GM19023 (cell line): ENCODE measurements around the gene DNASE1L3.

Experiments
- ATAC-seq: cut with Tn5 transposase; IDR thresholded peaks from one replicate; pipeline ENCODE4 v1.9.1; 2021; ENCODE audit warnings: mild to moderate bottlenecking, moderate library complexity; ENCODE audit not compliant: unreplicated experiment

DNASE1L3 gene

GRCh38 chr3:58180099-58180880 lies 30.5 kb downstream of the DNASE1L3 start:
- ATAC-seq, result no peak

GRCh38 chr3:58179235-58180098 lies 31.3 kb downstream of the DNASE1L3 start:
- no peak for ATAC-seq

GRCh38 chr3:58178528-58179234 lies 32.1 kb downstream of the DNASE1L3 start:
- ATAC-seq, result no peak

DNA sequence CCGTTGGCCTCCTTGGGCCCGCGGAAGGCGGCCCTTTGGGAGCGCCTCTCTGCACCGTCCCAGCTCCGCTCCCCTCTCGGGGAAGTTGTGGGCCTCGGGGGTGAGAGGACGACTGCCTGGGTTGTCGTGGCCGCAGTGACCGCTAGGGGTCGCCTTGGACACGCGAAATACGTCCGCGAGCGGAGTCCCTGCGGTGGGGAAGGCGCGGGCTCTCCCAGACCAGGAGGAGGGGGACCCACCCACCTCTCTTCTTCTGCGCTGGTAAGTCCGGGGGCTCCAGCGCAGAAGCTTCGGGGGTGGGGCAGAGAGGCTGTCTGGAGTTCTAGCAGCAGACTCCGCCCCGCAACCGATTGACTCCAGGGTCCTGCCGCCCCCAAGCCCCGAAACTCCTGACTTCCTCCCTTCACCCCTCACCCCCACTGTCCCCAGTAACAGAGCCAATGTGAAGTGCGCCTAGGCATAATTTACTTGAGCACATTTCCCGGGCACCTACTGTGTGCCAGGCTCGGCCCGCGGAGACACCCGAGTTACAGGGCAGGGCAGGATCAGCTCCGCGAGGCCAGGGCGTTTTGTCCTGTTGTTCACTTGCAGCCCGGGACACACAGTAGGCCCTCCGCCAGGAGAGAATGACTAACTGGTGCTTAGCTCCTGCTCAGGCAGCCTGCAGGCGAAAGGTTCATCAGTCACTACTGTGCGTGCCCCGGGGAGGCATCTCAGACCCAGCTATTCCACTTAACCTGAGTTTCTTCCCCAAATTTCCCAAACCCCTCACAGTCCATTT lies 32.8 kb downstream of the DNASE1L3 start:
- peak; percentile 83 for ATAC-seq

DNA sequence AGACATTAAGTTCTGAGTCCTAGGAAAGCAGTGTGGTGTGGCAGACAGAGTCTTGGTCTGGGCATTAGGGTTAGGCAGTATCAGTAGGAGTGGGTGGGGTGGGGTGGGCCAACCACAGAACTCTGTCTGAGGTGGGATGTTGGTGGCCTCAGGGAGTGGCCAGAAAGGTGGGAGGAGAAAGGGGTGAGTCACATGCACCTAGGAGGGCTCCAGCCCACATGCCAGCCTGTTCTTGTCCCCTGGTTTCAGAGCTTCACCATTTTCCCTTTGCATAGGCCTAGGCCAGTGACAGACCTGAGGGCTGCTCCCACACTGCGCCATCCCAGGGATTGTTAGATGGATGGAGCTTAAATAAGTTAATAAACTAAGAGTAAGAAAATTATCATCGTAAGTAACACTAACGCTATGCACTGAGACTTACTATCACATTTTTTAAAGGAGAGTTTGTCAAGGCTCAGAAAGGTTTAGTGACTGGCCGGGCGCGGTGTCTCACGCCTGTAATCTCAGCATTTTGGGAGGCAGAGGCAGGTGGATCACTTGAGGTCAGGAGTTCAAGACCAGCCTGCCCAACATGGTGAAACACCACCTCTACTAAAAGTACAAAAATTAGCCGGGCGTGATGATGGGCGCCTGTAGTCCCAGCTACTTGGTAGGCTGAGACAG lies 33.8 kb downstream of the DNASE1L3 start:
- ATAC-seq, result no peak

GRCh38 chr3:58176185-58176530 lies 34.6 kb downstream of the DNASE1L3 start:
- ATAC-seq, result no peak

DNA sequence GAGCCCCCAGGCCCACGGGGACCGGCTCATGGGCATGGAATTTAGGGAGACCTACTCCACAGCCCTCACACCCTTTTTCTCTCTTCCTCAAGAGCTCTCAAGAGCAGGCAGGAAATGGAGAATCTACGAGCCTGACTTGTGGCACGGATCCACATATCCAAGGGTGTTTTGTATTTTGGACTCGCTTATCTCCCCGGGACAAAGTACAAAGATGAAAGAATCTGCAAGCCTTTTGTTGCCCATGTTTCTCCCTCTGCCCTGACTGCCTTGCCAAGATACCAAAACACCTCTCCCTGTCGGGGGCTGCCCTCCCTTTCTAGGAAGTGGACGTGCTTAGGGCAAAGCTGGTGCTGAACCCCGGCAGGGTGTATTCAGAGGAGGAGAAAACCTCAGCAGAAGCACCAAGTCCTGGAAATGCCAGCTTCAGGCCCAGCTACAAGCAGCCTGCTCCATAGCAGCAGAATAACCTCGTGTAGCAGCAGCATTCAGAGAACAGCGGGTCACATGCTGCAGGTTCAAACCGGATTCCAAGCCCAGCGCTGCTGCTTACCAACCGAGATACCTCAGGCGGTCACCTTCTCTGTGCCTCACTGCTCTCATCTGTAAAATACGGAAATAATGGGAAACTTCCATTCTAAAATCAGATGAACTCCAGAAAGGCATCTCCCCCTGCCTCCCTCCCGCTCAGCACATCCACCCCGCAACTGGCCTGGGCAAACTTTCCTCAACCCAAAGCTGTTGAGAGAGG lies 35.2 kb downstream of the DNASE1L3 start:
- ATAC-seq, result no peak

GRCh38 chr3:58175187-58175436 lies 35.7 kb downstream of the DNASE1L3 start:
- ATAC-seq, result no peak

GRCh38 chr3:58173669-58174398 lies 36.9 kb downstream of the DNASE1L3 start:
- no peak for ATAC-seq

DNA sequence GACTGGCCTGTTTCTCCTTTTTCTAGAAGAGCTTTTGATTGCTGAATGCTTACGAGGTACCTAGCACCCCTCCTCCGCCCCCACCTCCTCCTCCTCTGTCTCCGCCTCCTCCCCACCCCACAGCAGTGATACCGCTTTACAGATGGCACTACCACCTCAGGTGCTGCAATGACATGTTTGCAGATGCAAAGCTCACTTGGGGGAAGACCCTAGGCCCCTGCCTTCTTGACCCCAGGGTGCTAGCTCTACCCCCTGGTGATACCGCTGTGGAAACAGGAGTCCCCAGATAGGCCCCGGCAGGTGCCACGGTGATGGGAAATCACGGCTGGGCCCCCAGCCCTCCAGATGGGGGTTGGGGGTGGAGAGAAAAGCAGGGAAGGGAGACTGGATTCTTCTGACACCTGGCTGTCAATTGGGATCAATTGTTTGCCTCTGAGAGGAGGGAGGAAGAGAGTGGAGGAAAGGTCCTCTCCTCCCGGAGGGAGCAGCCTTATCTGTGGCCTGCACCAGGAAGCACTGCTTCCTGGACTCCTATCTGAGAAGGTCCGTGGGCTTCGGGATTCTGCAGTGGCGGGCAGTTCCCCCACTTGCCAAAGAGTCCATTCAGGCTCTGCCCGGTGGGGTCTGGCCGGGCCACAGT lies 37.6 kb downstream of the DNASE1L3 start:
- ATAC-seq, result no peak

DNA sequence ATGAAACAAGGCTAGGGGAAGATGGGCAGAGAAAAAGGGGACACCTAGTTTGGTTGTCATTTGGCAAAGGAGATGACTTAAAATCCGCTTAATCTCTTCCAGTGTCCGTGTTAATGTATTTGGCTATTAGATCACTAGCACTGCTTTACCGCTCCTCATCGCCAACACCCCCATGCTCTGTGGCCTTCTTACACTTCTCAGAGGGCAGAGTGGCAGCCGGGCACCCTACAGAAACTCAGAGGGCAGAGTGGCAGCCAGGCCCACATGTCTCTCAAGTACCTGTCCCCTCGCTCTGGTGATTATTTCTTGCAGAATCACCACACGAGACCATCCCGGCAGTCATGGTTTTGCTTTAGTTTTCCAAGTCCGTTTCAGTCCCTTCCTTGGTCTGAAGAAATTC lies 39.6 kb downstream of the DNASE1L3 start:
- no peak for ATAC-seq

GRCh38 chr3:58170376-58170775 lies 40.4 kb downstream of the DNASE1L3 start:
- ATAC-seq, result no peak

DNA sequence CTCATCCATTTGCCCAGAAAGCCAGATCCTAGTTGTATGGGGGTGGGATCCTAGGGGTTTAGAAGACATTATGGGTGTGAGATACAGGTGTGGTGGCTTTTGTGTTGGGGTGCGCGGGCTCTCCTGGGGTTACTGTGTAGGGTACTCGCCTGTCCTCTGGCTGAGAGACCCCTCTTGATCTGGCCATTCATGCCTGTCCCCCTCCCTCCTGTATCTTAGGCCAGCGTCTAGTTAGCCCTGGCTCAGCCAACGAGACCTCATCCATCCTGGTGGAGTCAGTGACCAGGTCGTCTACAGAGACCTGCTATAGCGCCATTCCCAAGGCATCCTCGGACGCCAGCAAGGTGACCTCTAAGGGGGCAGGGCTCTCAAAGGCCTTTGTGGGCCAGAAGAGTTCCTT lies 41.4 kb downstream of the DNASE1L3 start:
- ATAC-seq, result no peak

GRCh38 chr3:58168498-58168897 lies 42.3 kb downstream of the DNASE1L3 start:
- ATAC-seq, result no peak

GRCh38 chr3:58167431-58168351 lies 43.1 kb downstream of the DNASE1L3 start:
- peak; percentile 60 for ATAC-seq

DNA sequence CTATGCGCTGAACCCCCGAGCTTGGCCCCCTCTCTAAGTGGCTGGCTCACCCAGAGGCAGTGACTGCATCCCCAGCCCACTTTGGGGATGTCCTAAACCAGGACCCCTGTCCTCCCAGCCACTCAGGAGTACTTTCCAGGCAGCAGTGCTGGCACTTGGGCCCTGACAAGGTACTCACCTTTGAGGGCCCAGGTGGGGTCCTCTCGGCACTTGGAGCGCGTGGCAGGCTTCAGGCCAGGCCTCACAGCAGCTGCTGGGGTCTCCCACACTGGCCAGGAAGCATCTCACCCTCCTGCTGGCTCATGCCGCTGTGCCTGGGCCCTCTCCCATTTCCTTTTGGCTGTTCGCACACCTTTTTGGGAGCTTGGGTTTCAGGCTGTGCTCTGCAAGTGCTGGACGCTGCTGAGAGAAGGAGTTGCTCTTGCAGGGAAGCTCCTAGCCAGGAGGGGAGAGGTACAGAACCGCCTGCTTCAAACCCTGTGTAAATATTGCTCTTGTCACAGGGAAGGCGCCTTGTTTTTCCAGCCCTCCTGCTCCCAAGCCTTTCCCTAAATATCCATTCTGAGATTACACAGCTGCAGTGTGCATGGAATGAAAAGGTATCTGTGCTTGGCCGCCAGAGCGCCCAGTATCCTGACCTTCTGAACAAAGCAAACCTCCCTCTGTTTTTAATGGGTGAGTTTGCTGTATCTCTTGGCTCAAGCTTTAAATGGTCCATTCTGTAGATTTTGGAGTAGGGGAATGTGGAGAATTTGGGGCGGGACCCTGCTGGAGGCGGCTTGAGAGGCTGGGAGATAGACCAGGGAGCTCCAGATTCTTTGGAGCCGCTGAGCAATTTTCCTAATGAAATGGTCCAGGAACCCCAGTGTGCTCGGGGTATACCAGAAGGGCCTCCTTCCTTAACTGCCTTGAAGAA lies 45.6 kb downstream of the DNASE1L3 start:
- no peak for ATAC-seq
